ENCODE data around the gene USP32.

GRCh38 chr17:60353773-60354172, 38.2 kb downstream of the USP32 start:
- TF ChIP-seq POLR2AphosphoS5 (IDR thresholded peaks at IDR 0.05; ENCODE audit: insufficient read depth, low read depth, low read length) (no peak), CTCF (IDR thresholded peaks at IDR 0.05; ENCODE audit: extremely low read depth in 1 of 2, insufficient read depth in 1 of 2, low read depth in 1 of 2, low read length in 2 of 2) (no peak)

All from endothelial cell of umbilical vein (primary cell).